GM12874 (cell line): ENCODE results near the gene ADAMTSL4.

Experiments
- CTCF ChIP-seq: IDR thresholded peaks from 2 replicates; pipeline ENCODE4 v1.5.1; 2011; ENCODE audit warnings: low read depth, mild to moderate bottlenecking, control low read depth, low read length, moderate library complexity; ENCODE audit not compliant: insufficient read depth

ADAMTSL4 gene

GRCh38 chr1:150552128-150552910 is 3.1 kb downstream of the ADAMTSL4 start:
- no peak for TF ChIP-seq CTCF

- TF ChIP-seq CTCF, result no peak
Observed at GRCh38 chr1:150552911-150553289, 3.7 kb downstream of the ADAMTSL4 start.

- TF ChIP-seq CTCF, result no peak
Observed at GRCh38 chr1:150553392-150554085, 4.3 kb downstream of the ADAMTSL4 start.

- no peak for TF ChIP-seq CTCF
Observed at GRCh38 chr1:150554086-150554452, 4.9 kb downstream of the ADAMTSL4 start.

- TF ChIP-seq CTCF, result no peak
Observed at GRCh38 chr1:150555198-150555970, 6.2 kb downstream of the ADAMTSL4 start.

GRCh38 chr1:150555971-150556865 is 7.0 kb downstream of the ADAMTSL4 start:
- no peak for TF ChIP-seq CTCF

GRCh38 chr1:150557065-150557600 is 7.9 kb downstream of the ADAMTSL4 start:
- TF ChIP-seq CTCF, result no peak
